ENCODE data around the gene VPREB1.
"Not testable (repeated sequence)": the region's sequence is repeated elsewhere in the genome, so short reads cannot be mapped to it uniquely, and the experiment has no call there.

The VPREB1 gene

DNA sequence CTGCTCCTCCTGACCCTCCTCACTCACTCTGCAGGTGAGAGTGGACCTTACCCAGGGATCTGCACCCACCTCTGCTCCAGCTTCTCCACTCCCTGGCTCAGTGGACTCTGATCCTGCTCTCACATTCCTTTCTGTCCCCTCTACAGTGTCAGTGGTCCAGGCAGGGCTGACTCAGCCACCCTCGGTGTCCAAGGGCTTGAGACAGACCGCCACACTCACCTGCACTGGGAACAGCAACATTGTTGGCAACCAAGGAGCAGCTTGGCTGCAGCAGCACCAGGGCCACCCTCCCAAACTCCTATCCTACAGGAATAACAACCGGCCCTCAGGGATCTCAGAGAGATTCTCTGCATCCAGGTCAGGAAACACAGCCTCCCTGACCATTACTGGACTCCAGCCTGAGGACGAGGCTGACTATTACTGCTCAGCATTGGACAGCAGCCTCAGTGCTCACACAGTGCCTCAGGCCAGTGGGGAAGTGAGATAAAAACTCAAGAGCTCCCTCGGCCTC lies 29.7 kb upstream of the VPREB1 start:
- no peak for DNase-seq

DNA sequence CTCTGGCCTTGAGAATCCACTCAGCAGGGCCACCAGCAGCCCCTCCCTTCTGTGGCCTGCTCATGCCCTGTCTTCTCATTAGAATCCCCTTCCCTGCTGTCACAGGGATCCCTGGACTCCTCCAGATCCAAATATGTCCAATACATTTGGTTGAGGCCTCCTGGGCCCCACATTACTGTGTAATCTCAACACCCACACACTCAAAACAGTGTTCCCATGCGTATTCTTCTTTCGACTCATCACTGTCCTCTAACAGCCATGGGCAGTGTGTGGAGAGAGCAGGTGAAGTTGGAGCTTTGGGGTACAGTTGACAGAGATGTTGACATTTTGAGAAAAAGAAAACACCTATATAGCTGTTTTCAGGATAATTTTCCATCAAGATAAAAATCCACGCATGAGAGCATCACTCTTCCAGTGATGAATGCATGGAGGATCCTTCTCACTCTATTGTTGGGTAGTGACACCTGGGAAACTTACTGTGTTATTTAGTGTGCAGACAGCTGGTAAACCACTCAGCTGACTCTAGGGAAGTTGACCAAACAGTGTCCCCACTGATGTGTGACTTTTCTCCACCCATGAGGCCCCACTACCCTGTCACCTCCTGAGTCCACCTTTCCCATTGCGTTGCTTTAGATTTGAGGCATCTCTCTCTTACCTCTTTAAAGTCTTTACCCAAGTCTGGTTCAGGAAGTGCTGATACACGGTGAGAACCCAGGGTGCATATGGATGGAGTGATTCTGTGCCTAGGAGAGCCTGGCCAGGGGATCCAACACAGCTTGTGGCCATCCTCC lies 28.7 kb upstream of the VPREB1 start:
- DNase-seq, result no peak

DNA sequence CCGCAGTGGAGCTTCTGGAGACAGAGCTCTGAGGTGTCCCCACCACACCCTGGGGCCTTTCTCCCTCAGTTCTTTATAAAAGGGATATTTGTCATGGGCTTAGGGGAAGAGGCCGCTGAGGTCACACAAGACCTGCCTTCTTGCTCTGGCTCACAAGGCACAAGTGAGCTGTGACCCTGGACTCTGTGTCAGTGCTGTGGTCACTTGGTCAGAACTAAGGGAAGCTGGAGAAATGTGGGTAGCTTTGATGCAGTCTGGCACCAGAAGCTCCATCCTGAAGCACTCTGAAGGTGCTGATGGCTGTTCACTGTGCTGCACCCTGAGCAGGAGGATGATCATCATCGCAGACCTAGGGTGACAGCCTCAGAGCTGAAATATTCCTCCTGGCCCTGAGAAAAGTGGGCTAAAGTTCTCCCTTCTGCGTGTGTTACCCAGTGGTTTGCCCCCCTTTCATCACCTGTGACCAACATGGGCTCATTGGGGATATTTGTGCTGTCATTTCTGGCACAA lies 28.1 kb upstream of the VPREB1 start:
- no peak for DNase-seq

DNA sequence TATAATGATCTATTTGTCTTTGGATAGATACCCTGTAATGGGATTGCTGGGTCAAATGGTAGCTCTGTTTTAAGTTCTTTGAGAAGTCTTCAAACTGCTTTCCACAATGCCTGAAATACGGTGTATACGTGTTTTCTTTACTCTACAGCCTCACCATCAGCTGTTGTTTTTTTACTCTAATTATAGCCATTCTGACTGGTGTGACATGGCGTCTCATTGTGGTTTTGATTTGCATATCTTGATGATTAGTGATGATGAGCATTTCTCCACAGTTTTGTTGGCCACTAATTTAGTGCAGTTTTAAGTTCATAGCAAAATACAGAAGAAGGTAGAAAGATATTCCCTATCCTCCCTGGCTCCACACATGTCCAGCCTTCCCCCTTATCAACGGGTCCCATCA lies 26.3 kb upstream of the VPREB1 start:
- no peak for DNase-seq

DNA sequence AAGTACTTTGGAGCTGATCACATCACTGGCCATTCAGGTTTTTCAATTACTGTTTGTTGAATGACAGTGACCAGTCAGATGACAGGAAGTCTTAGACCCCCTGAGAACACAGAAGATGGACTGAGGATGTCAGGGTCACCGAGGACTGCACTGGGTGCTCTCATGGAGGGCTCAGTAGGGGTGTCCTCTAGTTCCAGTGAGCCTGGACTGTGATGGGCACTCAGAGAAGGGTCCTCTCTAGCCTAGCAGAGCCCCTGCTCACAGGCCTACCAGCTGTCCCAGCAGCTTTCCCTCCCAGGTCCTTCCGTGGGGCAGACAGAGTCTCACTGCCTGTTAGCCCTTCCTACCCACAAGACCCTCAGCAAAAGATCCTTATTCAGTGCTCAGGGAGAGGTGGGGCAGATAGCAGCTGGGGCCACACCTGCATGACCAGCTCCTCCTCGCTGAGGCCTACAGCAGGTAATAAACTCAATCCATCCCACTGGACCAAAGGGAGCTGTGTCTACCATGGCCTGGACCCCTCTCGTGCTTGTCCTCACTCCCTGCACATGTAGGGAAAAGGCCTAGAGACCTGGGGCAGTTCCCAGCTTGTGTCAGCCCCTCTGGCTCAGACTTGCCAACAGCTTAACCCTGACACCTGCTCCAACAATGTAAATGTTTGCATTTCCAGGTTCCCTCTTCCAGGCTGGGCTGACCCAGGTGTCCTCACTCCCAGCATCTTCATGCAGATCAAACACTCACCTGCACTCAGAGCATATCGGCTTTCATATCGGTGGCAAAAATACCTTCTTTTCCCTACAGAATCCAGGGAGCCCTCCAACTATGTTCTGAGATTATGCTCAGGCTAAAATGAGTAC lies 25.2 kb upstream of the VPREB1 start:
- DNase-seq, result peak; percentile 89

DNA sequence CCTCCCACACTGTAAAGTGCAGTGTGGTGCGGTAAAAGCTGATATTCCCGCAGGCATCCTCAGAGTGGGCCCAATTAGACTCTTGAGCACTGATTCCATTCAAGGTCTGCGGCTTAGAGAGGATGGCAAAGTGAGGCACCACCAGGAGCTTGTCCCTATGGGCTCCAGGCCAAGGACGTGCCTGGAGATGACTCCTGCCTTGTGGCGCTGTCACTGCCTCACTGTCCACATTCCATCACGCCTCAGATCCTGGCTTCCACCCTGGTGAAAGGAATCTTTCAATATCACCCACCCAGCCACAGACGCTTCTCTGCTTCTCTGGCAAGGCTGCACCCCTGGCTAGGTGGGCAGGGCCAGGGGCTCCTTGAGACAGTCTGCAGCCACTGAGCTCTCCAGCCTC lies 23.5 kb upstream of the VPREB1 start:
- not testable (repeated sequence) for DNase-seq

DNA sequence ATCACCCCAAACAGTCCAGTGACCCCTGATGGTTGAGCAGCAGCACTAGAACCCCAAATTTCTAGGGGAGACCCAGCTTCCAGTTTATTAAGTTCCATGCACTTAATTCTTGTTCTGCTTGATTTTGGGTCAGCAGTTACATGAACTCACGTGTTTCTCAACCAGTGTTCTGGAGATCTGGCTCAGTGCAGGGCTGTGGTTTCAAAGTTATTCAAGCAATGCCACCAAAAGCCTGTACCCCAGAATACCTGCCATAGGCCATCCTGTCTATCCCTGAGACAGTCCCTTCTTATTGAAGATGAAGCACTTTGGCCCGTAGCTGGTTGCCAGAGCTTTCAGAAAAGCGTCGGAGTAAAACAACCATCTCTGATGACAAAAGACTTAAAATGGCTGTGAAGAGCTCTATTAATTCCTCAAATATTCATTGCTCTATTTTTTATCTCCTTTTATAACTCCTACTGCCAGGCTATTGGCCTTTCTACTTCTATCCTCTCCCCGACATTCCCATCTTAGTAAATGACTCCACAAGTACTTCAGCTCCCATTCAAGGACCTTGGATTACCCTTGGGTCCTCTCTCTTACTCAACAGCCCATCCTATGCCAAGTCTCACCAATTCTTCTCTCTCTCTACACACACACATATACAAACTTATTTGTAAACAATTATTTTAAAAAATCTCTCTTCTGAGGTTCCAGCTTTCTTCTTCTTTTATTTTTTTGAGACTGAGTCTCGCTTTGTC lies 18.0 kb upstream of the VPREB1 start:
- DNase-seq, result no peak

DNA sequence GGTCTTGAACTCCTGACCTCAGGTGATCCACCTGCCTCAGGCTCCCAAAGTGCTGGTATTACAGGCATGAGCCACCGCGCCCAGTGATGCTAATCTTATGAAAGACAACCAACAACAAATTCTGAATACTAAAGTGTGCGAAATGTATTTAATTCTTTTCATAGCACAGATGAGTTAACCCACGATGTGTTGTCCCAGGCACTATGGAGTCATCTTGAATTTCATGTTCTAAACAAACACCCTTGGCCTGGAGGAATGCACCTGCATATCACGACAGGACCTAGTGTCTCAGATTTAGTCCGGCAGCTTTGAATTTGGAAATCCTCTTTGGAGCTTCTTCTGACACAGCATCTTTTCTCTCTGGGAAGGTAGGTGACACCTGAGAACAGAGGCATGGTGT lies 16.2 kb upstream of the VPREB1 start:
- DNase-seq, result no peak

DNA sequence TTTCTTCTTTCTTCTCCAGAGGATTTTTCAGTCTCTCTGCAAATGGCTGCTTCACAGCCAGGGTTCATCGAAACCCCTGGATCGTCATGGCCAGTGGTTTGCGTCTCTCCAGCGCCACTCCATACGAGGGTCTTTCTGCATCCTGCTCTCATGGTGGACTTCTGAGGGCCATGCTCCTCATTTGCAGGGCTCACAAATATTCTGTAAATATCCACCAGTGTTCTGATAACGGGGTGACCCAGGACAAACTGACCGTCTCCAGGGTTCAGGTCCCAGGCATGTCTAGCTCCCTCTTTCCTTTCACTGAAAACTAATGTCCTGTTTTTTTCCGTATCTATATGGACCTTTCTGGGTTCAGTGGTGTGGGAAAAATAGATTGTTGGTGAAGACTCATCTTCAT lies 15.7 kb upstream of the VPREB1 start:
- no peak for DNase-seq

DNA sequence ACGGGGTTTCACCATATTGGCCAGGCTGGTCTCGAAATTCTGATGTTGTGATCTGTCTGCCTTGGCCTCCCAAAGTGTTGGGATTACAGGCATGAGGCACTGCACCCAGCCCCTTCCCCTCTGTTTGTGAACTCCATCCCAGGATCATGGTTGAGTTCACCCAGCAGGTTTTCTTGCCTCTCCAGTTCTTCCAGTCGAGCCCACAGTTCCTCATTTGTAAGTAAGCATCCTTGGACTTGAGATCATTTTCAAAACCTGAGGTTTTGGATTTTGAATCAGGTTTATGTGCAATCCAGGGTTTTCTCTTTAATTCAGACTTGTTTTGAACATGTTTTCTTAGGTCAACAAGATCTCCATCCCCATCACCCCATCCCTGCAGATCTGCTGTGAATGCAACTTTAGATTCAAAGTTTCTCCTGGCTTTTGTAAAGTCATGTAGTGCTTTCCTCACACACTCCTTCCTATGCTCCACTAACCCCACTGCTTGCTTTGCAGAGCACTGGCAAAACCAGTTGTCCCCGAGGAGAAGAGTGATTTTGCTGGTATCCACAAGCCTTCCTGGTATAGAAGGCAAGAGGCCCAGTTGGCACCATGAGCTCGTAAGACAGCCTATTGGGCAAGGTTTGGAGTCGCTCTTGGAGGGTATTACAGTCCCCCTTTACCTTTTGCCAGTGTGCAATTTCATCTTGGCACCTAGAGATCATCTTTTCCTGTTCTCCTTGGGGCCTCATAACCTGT lies 14.7 kb upstream of the VPREB1 start:
- DNase-seq, result no peak

DNA sequence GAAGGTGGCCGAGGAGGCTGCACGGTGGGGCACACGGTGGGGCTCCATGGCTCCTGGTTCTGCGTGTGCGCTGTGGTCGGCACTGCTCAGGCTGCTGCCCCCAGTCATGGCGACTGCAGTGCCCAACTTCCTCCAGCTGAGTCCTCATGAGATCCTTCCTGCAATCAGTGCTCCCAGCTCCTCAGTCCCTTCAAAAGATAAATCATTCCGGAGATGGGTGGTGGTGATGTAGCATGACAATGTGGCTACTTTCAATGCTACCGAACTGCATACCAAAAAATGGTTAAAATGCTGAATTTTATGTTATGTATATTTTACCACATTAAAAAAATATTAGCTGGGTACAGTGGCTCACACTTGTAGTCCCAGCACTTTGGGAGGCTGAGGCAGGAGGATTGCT lies 14.1 kb upstream of the VPREB1 start:
- no peak for DNase-seq

DNA sequence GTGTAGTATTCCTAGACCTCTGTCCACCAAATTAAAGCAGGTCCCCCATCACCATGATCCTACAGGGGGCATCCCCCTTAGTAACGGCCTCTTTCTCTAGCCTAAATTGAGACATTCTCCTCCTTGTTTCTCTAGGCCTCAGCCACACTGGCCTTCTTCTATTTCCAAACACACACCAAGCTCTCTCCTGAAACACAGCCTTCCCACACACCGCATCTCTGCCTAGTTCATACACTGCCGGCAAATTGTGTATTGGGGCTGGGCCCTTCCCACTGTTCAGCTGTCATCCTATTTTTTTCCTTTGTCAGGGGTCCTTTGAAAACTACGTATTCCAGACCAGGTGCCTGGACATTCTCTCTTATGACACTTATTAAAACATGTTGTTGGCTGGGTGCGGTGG lies 11.5 kb upstream of the VPREB1 start:
- DNase-seq, result no peak

DNA sequence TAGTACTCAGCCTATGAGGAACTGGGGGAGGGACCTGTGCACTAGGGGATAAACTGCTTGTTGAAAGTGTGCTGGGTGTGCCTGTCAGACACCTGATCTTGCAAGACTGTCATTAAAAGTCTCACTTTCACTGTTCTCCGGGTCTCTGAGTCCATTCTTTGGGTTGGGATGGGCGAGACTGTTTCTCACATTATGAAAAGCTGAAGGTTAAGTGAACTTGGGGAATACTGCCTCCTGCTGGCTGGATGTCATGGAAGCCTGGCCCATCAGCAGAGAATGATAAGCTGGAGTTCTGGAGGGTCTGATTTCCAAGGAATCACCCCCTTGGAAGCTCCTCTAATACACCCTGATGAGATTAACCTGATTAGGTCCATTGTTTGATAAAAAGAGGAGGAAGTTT lies 9.0 kb upstream of the VPREB1 start:
- DNase-seq, result no peak

DNA sequence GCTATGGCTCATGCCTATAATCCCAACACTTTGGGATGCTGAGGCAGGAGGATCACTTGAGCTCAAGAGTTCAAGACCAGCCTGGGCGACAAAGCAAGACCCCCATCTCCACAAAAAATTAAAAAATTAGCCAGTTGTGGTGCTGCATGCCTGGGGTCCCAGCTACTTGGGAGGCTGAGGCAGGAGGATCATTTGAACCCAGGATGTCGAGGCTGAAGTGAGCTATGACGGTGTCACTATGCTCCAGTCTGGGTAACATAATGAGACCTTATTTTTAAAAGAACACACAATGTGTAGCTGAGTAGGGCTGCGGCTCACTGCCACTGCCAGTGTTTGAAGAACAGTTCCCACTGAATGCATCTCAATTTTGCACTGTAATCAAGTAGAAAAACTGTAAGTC lies 7.1 kb upstream of the VPREB1 start:
- no peak for DNase-seq

DNA sequence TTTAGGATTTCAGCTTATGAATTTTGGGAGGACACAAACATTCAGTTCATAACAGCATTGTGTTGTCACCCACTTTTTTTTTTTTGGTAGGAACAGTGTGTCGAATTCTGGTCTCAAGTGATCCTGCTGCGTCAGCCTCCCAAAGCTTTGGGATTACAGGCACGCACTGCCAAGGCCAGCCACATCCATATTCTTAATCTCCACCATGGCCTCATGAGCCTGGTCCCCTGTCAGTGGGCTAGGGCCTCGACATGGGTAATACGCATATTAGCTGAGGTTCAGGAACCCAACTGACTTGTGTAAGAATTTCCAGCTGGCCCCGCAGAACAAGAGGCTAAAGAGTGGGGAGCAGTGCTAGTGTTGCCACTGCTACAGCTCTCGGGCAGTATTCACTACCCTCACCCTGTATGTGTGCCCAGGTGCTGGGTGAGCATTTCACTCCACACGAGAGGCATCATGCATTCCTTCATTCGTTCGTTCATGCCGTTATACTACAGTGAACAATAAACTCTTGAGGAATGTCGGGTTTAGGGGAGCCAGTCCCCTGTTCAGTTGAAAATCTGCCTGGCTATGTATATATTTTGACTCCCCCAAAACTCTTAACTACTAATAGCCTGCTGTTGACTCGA lies 5.2 kb upstream of the VPREB1 start:
- no peak for DNase-seq

DNA sequence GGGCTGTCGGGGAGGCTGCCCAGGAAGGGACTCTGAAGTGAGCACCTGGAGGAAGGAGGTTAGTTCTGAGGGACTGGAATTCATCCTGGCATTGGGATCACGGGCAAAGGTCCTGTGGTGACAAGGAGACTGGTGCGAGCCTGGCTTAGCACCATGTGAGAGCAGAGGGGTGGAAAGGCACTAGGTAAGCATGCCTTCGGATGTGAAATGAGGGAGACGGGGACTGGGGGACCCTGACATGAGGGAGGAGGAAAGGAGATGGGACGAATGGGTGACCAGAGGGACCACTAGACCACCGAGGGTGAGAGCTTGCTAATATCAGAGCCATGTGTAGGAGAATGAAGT lies 3.1 kb upstream of the VPREB1 start:
- DNase-seq, result no peak

DNA sequence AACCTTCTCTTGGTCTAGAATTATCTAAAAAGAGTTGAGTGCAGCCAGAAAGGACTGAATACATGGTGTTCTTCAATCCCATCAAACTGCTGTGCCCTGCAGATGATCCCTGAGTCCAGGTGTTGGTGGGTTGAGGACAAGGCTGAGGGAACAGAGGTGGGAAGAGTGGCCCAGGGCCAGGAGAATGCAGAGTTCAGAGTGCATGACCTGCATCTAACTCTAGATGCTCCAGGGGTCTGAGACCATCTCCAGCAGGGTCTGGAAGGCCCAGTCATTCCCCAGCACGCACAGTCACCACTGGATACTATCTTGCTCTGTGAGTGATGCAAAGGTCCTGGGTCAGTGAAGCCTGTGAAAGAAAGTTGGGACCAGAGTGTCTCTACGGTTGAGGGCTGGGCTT lies 2.1 kb upstream of the VPREB1 start:
- DNase-seq, result no peak

DNA sequence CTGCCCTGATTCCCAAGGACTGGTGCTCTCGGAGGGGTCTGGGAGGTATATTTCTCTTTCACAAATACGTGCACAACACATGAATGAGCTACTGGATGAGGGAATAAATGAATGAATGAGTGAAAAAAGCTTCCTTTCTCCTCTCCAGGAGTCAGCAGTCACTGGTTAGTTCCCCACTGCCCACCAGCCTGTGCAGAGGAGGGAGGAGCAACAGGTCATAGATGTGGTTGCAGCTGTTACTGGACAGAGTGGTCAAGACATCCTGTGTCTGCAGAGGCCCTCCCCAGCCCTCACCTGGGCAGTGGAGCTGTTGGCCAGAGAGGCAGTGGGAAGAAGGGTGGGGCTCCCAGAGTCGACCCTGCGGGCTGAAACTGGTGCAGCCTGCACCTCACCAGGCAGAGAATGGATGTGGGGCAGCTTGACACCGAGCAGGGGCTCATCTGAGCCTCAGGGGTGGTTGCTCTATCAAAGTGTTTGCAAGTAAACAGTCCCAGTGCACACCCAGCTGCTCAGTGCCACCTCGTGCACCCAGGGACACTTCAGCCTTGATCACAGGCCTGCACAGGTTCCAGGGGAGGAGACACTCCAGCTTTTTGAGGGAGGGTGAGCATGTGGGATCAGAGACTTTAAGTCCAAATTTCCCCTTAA lies 1.4 kb upstream of the VPREB1 start:
- DNase-seq, result no peak

DNA sequence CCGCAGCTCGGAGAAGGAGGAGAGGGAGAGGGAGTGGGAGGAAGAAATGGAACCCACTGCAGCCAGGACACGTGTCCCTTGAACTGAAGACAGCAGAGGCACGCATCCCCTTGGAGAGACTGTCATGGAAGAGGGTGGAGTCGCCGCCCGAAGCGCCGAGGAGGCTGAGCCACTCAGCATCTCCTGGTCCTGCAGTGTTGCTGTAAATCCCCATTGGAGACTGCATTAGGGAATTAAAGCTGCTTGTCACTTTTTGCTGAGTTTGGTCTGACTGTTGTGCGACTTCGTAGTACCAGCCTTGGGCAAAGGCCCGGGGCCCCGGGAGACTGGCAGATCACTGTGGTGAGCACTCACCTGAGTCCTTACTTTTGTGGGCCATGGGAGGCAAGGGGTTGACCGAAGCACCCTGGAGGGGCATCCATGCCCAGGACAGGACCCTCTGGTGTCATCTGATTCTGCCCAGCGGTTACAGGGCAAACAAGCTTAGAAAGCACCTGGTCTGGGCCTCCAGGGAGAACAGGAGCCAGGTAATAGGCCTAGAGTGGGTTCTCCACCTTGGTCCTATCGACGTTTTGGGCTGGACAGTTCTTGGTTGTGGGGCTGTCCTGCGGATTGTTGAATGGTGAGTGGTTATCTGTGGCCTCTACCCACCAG lies 797 bp downstream of the VPREB1 start:
- no peak for DNase-seq

DNA sequence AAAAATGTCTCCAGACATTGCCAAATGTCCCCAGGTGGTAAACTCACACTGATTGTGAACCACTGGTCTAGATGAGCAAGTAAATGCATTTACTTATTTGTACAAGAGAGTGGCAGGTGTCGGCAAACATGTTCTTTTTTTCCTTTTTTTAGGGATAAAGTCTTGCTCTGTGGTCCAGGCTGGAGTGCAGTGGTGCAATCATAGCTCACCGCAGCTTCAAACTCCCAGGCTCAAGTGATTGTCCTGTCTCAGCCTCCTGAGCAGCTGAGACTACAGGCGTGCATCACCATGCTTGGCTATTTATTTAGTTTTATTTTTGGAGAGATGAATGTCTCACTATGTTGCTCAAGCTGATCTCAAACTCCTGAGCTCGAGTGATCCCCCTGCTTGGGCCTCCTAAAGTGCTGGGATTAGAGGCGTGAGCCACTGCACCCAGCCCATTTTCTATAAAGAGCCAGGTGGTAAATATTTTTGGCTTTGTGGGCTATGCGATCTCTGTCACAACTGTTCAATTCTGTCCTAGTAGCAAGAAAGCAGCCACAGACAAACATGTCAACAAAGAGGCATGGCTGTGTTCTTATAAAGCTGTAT lies 1.4 kb downstream of the VPREB1 start:
- DNase-seq, result no peak

DNA sequence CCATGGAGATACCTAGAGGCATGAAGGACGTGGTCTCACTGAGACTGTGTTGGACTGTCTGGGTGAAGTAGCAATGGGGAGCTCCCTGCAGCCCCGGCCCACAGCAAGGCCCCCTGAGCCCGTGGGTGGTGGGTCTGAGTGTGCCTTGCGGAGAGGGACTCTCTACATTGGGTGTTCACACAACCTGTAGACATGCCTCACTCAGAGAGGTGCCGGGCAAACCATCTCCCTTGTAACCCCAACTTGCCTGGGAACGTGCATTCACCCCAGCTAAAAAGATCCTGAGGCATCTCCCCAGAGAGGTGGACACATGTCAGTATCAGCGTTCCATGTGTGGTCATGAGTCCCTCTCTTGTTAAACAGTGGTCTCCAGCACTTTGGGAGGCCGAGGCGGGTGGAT lies 2.1 kb downstream of the VPREB1 start:
- DNase-seq, result no peak

All from NCI-H2029 treated with DMSO at 0.1 percent for 48 hours (cell line).